Ascending aorta (tissue), 2 donors: ENCODE measurements around the gene LYST. TPM values are rescaled to one million over a fixed set of nuclear protein-coding genes. Genes with fewer than 3 reads are reported as not detected.

Source experiments
- DNase-seq, 2 donors: peaks; one replicate each; pipeline ENCODE4 v3.0.0-alpha.2; 2019; ENCODE audit warnings: low spot score in 2 of 2
- H3K27ac ChIP-seq, 2 donors: fragments of 200-600 bp; sonication (generic); one replicate each; pipeline ENCODE4 v1.5.1; 2016 to 2017; ENCODE audit warnings: mild to moderate bottlenecking in 1 of 2
- H3K27me3 ChIP-seq: fragments of 200-600 bp; sonication (generic); one replicate; pipeline ENCODE4 v1.5.1; 2017
- H3K36me3 ChIP-seq, 2 donors: fragments of 200-600 bp; sonication (generic); one replicate each; pipeline ENCODE4 v1.5.1; 2016
- H3K4me1 ChIP-seq, 2 donors: fragments of 200-600 bp; sonication (generic); one replicate each; pipeline ENCODE4 v1.5.1; 2016 to 2017; ENCODE audit warnings: mild to moderate bottlenecking in 1 of 2
- H3K4me3 ChIP-seq, 2 donors: fragments of 200-600 bp; sonication (generic); one replicate each; pipeline ENCODE4 v1.5.1; 2016 to 2017; ENCODE audit warnings: mild to moderate bottlenecking in 1 of 2
- H3K9me3 ChIP-seq, 2 donors: fragments of 200-600 bp; sonication (generic); one replicate each; pipeline ENCODE4 v1.5.1; 2016
- CTCF ChIP-seq, 3 experiments: fragments of 200-600 bp in 2 of 3; fragments of 450-650 bp in 1 of 3; sonication (generic) in 2 of 3; IDR thresholded peaks; one replicate each; pipeline ENCODE4 v1.5.1; 2016 to 2019; ENCODE audit warnings: antibody characterized with exemption in 3 of 3, mild to moderate bottlenecking in 1 of 3, moderate library complexity in 1 of 3
- intact Hi-C: fragments of 100-400 bp; cut with DNase I; formaldehyde crosslinking; loops from one replicate; pipeline ENCODE4 v1.15.1; 2023
- total RNA-seq: library from RNA; depleted of rRNA; stranded (reverse); fragments of >200 nt; gene quantifications from one replicate; pipeline ENCODE4 v1.1.0, GENCODE V29; 2016

The LYST gene
- total RNA-seq, 1 donor from 2014 or later: 169 TPM

GRCh38 chr1:235652364-235652763 is 214.3 kb downstream of the LYST start:
- intact Hi-C loops: no loop called here
- DNase-seq: no peak
- Histone ChIP-seq H3K36me3 (no peaks in the 10 kb centered on the region), H3K9me3 (no peaks in the 10 kb centered on the region), H3K4me1 (peaks cover 5% of the 10 kb centered on the region in 2 donors), H3K27me3 (peaks cover 18% of the 10 kb centered on the region), H3K27ac (no peak overlapping the region), H3K4me3 (no peak overlapping the region)
- no peak for TF ChIP-seq CTCF (IDR thresholded peaks at IDR 0.05)

GRCh38 chr1:235651170-235651806 is 215.4 kb downstream of the LYST start:
- no peak for DNase-seq
- H3K4me3 ChIP-seq: peak overlapping the region in 1 of 2 donors; percentile 68

GRCh38 chr1:235650341-235651169 is 216.2 kb downstream of the LYST start:
- intact Hi-C loops: no loop called here
- no peaks in the 10 kb centered on the region for H3K9me3 ChIP-seq
- no peak for DNase-seq
- H3K4me3 ChIP-seq: peak overlapping the region; percentile 54 to 68
- TF ChIP-seq CTCF (IDR thresholded peaks at IDR 0.05): no peak
- no peak overlapping the region for H3K27ac ChIP-seq
- H3K36me3 ChIP-seq: no peaks in the 10 kb centered on the region
- peaks cover 5% of the 10 kb centered on the region in 2 donors for H3K4me1 ChIP-seq
- peaks cover 18% of the 10 kb centered on the region for H3K27me3 ChIP-seq

More at GRCh38 chr1:235651170-235651806, 215.4 kb downstream of the LYST start:
- Histone ChIP-seq H3K9me3 (no peaks in the 10 kb centered on the region), H3K36me3 (no peaks in the 10 kb centered on the region), H3K27me3 (peaks cover 18% of the 10 kb centered on the region), H3K27ac (no peak overlapping the region), H3K4me1 (peaks cover 5% of the 10 kb centered on the region in 2 donors)
- TF ChIP-seq CTCF (IDR thresholded peaks at IDR 0.05): no peak
- intact Hi-C loops: no loop called here

GRCh38 chr1:235649368-235650163 is 217.1 kb downstream of the LYST start, which contains the start of gene GNG4:
GNG4 (minus strand) TSS chr1:235649784; CDS start chr1:235583838, 65,946 bp downstream.
- Histone ChIP-seq H3K27ac (no peak within 1 kb of the TSS), H3K9me3 (no peaks in the 10 kb centered on the region), H3K4me3 (peak within 1 kb of the TSS; percentile 54 to 68), H3K27me3 (peaks cover 18% of the 10 kb centered on the region), H3K36me3 (no peaks in the 10 kb centered on the region), H3K4me1 (peaks cover 5% of the 10 kb centered on the region in 2 donors)
- intact Hi-C loops: no loop called here
- no peak for DNase-seq
- no peak for TF ChIP-seq CTCF (IDR thresholded peaks at IDR 0.05)

- intact Hi-C loops: no loop called here
- no peak for TF ChIP-seq CTCF (IDR thresholded peaks at IDR 0.05)
- peaks cover 18% of the 10 kb centered on the region for H3K27me3 ChIP-seq
- H3K36me3 ChIP-seq: no peaks in the 10 kb centered on the region
- no peaks in the 10 kb centered on the region for H3K9me3 ChIP-seq
- no peak for DNase-seq
- peak overlapping the region; percentile 54 to 68 for H3K4me3 ChIP-seq
- peaks cover 5% of the 10 kb centered on the region in 2 donors for H3K4me1 ChIP-seq
- no peak overlapping the region for H3K27ac ChIP-seq
These were observed 217.7 kb downstream of the LYST start for GRCh38 chr1:235648954-235649367.
